GM19099 (cell line): ENCODE results near the gene TLX3.

Experiments used
- POLR2A ChIP-seq: IDR thresholded peaks from 3 replicates; pipeline ENCODE4 v1.6.1; 2011; ENCODE audit warnings: low read depth; ENCODE audit not compliant: insufficient read length; ENCODE audit errors: extremely low read depth

Gene TLX3

DNA sequence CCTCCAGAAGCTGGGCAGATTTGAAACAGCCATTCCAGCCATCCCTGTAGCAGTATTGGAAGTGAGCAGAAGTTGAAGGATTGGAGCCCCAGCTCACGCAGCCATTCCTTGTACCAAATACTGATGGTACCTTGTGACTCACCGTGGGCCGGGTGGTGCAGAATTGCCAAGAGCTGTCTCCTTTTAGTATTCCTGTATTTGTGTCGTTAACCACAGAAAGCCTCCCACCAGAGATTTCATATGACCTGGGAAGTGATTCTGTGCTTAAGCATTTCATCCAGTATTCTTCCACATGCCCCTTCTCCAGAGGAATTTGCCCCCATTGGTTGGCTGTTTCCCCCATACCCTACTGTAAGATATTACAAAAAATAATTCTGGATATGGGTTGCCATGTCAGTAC lies 17.7 kb upstream of the TLX3 start:
- TF ChIP-seq POLR2A, result no peak

DNA sequence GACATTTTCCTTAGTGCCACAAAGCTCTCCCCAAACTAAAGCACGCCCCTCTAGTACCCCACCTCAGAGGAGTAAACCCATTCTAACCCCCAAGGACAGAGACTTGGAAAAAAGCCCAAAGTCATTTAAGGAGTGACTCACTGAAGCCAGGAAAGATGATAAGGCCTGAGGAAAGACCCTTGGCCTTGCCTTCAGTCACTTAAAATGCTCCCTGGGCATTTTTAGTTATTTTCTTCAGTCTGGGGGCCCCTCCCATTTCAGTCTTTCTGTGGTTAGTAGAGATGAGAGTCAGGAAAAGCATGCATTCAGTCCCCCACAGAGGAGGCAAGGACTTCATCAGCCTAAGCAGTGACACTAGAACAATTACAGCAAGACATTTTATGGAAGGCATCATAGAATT lies 13.7 kb upstream of the TLX3 start:
- TF ChIP-seq POLR2A, result no peak

DNA sequence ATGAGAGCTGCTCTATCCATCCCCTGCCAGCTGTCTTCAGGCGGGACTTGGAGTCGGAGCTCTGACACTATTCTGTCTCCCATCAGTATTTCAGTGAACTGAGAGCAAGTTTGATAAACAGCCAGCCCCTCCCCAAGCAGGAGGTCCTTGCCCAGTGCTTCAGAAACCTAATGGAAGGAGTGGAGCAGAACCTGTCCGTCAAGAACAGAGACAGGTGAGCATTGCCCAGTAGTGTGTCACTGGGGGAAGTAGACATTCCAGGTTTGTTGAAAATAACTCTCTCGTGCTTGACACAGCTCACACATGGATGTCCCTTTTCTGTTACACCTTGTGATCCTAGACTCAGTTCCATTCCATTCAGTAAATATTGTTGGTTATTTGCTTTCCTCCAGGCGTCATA lies 13.2 kb upstream of the TLX3 start:
- TF ChIP-seq POLR2A, result no peak

GRCh38 chr5:171299228-171299627 lies 9.8 kb upstream of the TLX3 start:
- TF ChIP-seq POLR2A, result no peak

DNA sequence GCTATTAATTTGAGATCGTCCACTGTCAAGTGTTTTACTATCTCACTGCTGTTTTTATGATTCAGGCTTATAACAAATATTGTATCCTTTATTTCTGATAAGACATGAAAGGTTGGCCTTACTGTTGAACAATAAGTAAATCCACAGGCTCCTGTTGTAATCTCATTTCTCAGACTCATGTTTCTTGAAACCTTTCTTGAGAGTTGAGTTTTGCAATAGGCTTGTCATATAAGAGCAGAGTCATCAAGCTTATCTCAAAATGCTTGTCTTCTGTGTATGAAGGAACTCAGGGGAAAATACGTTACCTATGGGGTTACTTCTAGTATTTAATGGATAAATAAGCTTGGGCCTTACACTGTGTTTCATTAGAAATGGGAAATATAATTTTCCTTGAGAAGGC lies 9.2 kb upstream of the TLX3 start:
- no peak for TF ChIP-seq POLR2A

- TF ChIP-seq POLR2A, result no peak
Measured at GRCh38 chr5:171300358-171300757, 8.7 kb upstream of the TLX3 start.

DNA sequence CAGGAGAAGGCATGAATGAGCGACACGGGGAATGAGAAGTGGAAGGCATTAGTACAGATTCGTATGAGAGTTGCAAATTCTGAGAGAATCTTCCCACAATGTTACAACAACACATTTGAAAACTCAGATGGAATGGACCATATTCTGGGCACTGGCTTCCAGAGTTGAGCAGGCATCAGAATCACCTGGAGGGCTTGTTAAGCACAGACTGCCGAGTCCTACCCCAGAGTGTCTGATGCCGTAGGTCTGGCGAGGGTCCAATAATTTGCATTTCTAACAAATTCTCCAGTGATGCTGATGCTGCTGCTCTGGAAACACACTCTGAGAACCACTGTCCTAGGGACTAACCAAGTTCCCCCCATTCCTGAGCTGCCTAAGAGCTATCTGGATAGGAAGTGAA lies 2.9 kb upstream of the TLX3 start:
- no peak for TF ChIP-seq POLR2A

- TF ChIP-seq POLR2A, result no peak
Measured at GRCh38 chr5:171306781-171307591, 2.1 kb upstream of the TLX3 start.

- no peak for TF ChIP-seq POLR2A
Measured at GRCh38 chr5:171307789-171308452, 1.1 kb upstream of the TLX3 start.

GRCh38 chr5:171309276-171310211 lies 496 bp downstream of the TLX3 start:
- no peak for TF ChIP-seq POLR2A

DNA sequence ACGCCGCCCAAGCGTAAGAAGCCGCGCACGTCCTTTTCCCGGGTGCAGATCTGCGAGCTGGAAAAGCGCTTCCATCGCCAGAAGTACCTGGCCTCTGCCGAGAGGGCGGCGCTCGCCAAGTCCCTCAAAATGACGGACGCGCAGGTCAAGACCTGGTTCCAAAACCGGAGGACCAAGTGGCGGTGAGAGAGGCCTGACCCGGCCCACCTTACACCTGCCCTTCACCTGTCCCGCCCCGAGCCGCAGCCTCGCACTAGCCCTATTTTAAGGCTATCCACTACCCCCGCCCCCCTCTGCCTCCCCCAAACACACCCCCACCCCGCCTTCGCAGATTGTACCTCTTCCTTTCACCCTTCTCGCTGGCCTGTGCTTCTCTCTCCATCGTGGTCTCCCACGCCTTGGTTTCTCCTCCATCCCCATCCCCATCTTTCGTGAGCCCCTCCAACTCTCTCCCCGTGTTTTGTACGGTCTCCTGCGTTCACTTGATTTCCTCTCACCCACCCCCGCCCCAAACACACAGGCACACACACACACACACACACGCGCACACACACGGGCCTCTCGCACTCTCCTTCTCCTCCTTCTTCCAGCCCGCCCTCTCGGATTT lies 1.3 kb downstream of the TLX3 start:
- no peak for TF ChIP-seq POLR2A

GRCh38 chr5:171310819-171311321 lies 1.8 kb downstream of the TLX3 start:
- TF ChIP-seq POLR2A, result no peak

DNA sequence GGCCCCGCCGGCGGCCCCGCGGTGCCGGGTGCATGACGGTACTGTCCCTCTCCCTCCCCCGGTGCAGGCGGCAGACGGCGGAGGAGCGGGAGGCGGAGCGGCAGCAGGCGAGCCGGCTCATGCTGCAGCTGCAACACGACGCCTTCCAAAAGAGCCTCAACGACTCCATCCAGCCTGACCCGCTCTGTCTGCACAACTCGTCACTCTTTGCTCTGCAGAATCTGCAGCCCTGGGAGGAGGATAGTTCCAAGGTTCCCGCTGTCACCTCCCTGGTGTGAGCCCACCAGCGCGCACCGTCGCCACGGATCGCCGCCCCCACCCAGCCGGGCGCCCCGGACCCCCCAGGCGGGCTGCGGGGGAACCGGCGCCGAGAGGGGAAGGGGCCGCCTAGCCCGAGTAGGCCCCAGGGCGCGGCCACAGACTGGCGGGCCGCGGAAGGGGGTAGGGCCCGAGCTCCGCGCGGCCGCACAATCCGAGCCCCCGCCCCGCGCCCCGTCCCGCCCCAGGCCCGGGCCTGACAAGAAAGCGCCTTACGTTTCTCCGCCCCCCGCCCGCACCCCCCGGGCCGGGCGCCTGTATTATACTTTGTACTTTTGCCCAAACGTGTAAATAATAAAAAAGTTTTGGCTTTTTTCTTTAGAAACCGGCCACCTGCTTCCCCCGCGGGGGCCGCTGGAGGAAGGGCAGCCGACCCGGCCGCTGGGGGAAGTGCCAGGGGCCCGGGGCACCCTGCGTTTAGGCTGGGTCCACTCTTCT lies 2.5 kb downstream of the TLX3 start:
- TF ChIP-seq POLR2A, result no peak
